Measurements from ENCODE around the gene C2orf72. TPM values are rescaled to one million over a fixed set of nuclear protein-coding genes. Genes with fewer than 3 reads are reported as not detected.
"Not testable (repeated sequence)": the region's sequence is repeated elsewhere in the genome, so short reads cannot be mapped to it uniquely, and the experiment has no call there.

The C2orf72 gene
- polyA plus RNA-seq (2013, experiment 1 of 2; ENCODE audit: insufficient read length) = 0.45 TPM
- polyA plus RNA-seq (2013, experiment 2 of 2; ENCODE audit: insufficient read length) = 0.51 TPM

GRCh38 chr2:231037202-231037730, at the start of gene C2orf72:
Gene C2orf72 (plus strand): TSS chr2:231037523. CDS start chr2:231037566, 43 bp downstream.
- DNase-seq = no peak

- DNase-seq = no peak
Observed at GRCh38 chr2:230989731-230990130, 47.6 kb upstream of the C2orf72 start.

GRCh38 chr2:230990131-230990898, 47.0 kb upstream of the C2orf72 start:
- DNase-seq = no peak

GRCh38 chr2:230990899-230991150, 46.5 kb upstream of the C2orf72 start:
- no peak for DNase-seq

GRCh38 chr2:230991598-230991997, 45.7 kb upstream of the C2orf72 start:
- no peak for DNase-seq

- no peak for DNase-seq
Observed at GRCh38 chr2:230995821-230996220, 41.5 kb upstream of the C2orf72 start, which contains the start of gene SPATA3. Gene SPATA3 (plus strand): TSS chr2:230996121. CDS start chr2:230996234, 113 bp downstream.

- DNase-seq = no peak
Observed at GRCh38 chr2:230996661-230997060, 40.7 kb upstream of the C2orf72 start.

- no peak for DNase-seq
Observed at GRCh38 chr2:230998882-230999281, 38.4 kb upstream of the C2orf72 start.

GRCh38 chr2:230999477-230999876, 37.8 kb upstream of the C2orf72 start:
- DNase-seq = no peak

- no peak for DNase-seq
Observed at GRCh38 chr2:231000211-231000904, 37.0 kb upstream of the C2orf72 start.

GRCh38 chr2:231001036-231001435, 36.3 kb upstream of the C2orf72 start:
- no peak for DNase-seq

- DNase-seq = no peak
Observed at GRCh38 chr2:231001921-231002320, 35.4 kb upstream of the C2orf72 start.

- no peak for DNase-seq
Observed at GRCh38 chr2:231002641-231003040, 34.7 kb upstream of the C2orf72 start.

GRCh38 chr2:231003186-231003585, 34.1 kb upstream of the C2orf72 start:
- no peak for DNase-seq

GRCh38 chr2:231004930-231005329, 32.4 kb upstream of the C2orf72 start:
- DNase-seq = not testable (repeated sequence)

GRCh38 chr2:231007286-231008098, 29.8 kb upstream of the C2orf72 start:
- DNase-seq = no peak

GRCh38 chr2:231008131-231008530, 29.2 kb upstream of the C2orf72 start:
- DNase-seq = no peak

- DNase-seq = no peak
Observed at GRCh38 chr2:231009236-231009919, 27.9 kb upstream of the C2orf72 start.

- no peak for DNase-seq
Observed at GRCh38 chr2:231010201-231010730, 27.1 kb upstream of the C2orf72 start.

- DNase-seq = no peak
Observed at GRCh38 chr2:231011526-231011925, 25.8 kb upstream of the C2orf72 start.

- DNase-seq = no peak
Observed at GRCh38 chr2:231012463-231012862, 24.9 kb upstream of the C2orf72 start.

- no peak for DNase-seq
Observed at GRCh38 chr2:231013820-231014219, 23.5 kb upstream of the C2orf72 start.
